K562 (cell line): ENCODE measurements around the gene CBFA2T2. TPM values are rescaled to one million over a fixed set of nuclear protein-coding genes. Genes with fewer than 3 reads are reported as not detected.

ENCODE experiments used
- ATAC-seq: fragments of 200-7000 bp; cut with Tn5 transposase; 3 replicates; pipeline ENCODE4 v1.9.1; 2020; ENCODE audit warnings: moderate library complexity
- BruUV-seq: library from RNA; stranded (reverse); fragments of 400-500 nt; replicated peaks from 2 replicates; lab custom pipeline; 2021; lab: Mats Ljungman, UMichigan
- CTCF ChIA-PET: fragments of 300-600 bp; formaldehyde crosslinking; extraction: SDS; loops from one replicate; lab custom pipeline; 2021; ENCODE audit warnings: low intra/inter-chr PET ratio; lab: Yijun Ruan, JAX
- POLR2A ChIA-PET: fragments of 300-600, 350-650 bp; sonication (Branson Sonifier 250); formaldehyde crosslinking; extraction: SDS; loops from one replicate; lab custom pipeline; 2021; ENCODE audit warnings: antibody characterized with exemption, inconsistent platforms; lab: Yijun Ruan, JAX
- DNase-seq, 4 experiments: peaks; one replicate each; pipeline versions ENCODE4 v3.0.0 to v3.0.0-alpha.2; 2011 to 2018; ENCODE audit warnings: low spot score in 3 of 4, mixed read lengths in 3 of 4; ENCODE audit errors: extremely low read depth in 1 of 4
- FAIRE-seq: peaks from 2 replicates; lab custom pipeline; 2011; peaks lifted over from hg19 to GRCh38; lab: Jason Lieb, UNC
- H2AFZ ChIP-seq: 2 replicates; pipeline ENCODE4 v1.6.0; 2011; ENCODE audit warnings: low read depth, low read length, control low read depth, inconsistent platforms
- H3K27ac ChIP-seq: fragments of 200-600 bp; 3 replicates; pipeline ENCODE4 v1.8.0; 2011; ENCODE audit warnings: low read depth, mild to moderate bottlenecking, control low read depth, inconsistent platforms, low read length, moderate library complexity, mixed read lengths; ENCODE audit errors: extremely low read depth
- H3K27me3 ChIP-seq, 2 experiments: fragments of 300-600 bp in 1 of 2; 2 replicates in 1 of 2; 3 replicates in 1 of 2; pipeline versions ENCODE4 v1.6.0 to v1.8.0; 2011; ENCODE audit warnings: inconsistent platforms in 2 of 2, low read length in 2 of 2, mild to moderate bottlenecking in 1 of 2, mixed read lengths in 1 of 2, moderate library complexity in 1 of 2; ENCODE audit not compliant: control insufficient read depth in 2 of 2, insufficient read depth in 2 of 2
- H3K36me3 ChIP-seq: fragments of 300-600 bp; 3 replicates; pipeline ENCODE4 v1.8.0; 2011; ENCODE audit warnings: mild to moderate bottlenecking, low read length, inconsistent platforms; ENCODE audit not compliant: control insufficient read depth, insufficient read depth
- H3K4me1 ChIP-seq, 2 experiments: fragments of 200-600 bp in 1 of 2; replicated peaks in 1 of 2; 2 replicates in 1 of 2; 3 replicates in 1 of 2; pipeline versions ENCODE4 v1.5.1 to v1.8.0; 2011; ENCODE audit warnings: inconsistent platforms in 2 of 2, low read length in 2 of 2, mild to moderate bottlenecking in 1 of 2, mixed read lengths in 1 of 2, moderate library complexity in 1 of 2; ENCODE audit not compliant: control insufficient read depth in 2 of 2, insufficient read depth in 2 of 2
- H3K4me2 ChIP-seq: 2 replicates; pipeline ENCODE4 v1.6.1; 2011; ENCODE audit warnings: low read length, control low read depth, inconsistent platforms, mixed read lengths; ENCODE audit not compliant: insufficient read depth
- H3K4me3 ChIP-seq: fragments of 200-600 bp; sonication (generic), shearing (Covaris generic); 2 replicates; pipeline ENCODE4 v1.5.1; 2016; ENCODE audit warnings: control low read depth, inconsistent platforms
- H3K79me2 ChIP-seq: fragments of 200-600 bp; 3 replicates; pipeline ENCODE4 v1.8.0; 2011; ENCODE audit warnings: low read length, inconsistent platforms; ENCODE audit not compliant: control insufficient read depth, insufficient read depth
- H3K9ac ChIP-seq, 2 experiments: 2 replicates each; pipeline versions ENCODE4 v1.6.0 to v1.6.1; 2011; ENCODE audit warnings: low read depth in 2 of 2, low read length in 2 of 2, control low read depth in 1 of 2, inconsistent platforms in 1 of 2, mild to moderate bottlenecking in 1 of 2, mixed read lengths in 1 of 2; ENCODE audit not compliant: insufficient read depth in 1 of 2
- H3K9me1 ChIP-seq: one replicate; pipeline ENCODE4 v1.6.0; 2011; ENCODE audit warnings: inconsistent platforms, mild to moderate bottlenecking, low read length, moderate library complexity; ENCODE audit not compliant: control insufficient read depth, insufficient read depth
- H3K9me3 ChIP-seq: replicated peaks from 2 replicates; pipeline ENCODE4 v1.5.1; 2011; ENCODE audit warnings: low read depth, low read length, inconsistent platforms; ENCODE audit not compliant: control insufficient read depth, insufficient read depth
- H4K20me1 ChIP-seq: replicated peaks from 2 replicates; pipeline ENCODE4 v1.6.1; 2011; ENCODE audit warnings: low read length, inconsistent platforms, mixed read lengths; ENCODE audit not compliant: control insufficient read depth, insufficient read depth
- BHLHE40 ChIP-seq: IDR thresholded peaks from 2 replicates; pipeline ENCODE4 v1.6.1; 2011; ENCODE audit warnings: low read length, improper control_type of control experiment
- CEBPG ChIP-seq, 3 experiments: fragments of 200-800 bp in 1 of 3; sonication (Bioruptor generic) in 1 of 3; sonication (generic) in 1 of 3; formaldehyde crosslinking in 1 of 3; IDR thresholded peaks in 2 of 3; conservative IDR thresholded peaks in 1 of 3; 2 replicates each; pipeline versions ENCODE4 v1.6.1 to v1.8.0; 2016 to 2022; ENCODE audit warnings: missing compliant biosample characterization in 2 of 3, missing genetic modification characterization in 2 of 3, mild to moderate bottlenecking in 1 of 3, missing genetic modification reagents in 1 of 3
- MYNN ChIP-seq, 2 experiments: sonication (generic); formaldehyde crosslinking in 1 of 2; IDR thresholded peaks; 2 replicates each; pipeline versions ENCODE4 v1.5.0 to v1.6.1; 2016 to 2020; ENCODE audit warnings: antibody characterized with exemption in 1 of 2, missing genetic modification reagents in 1 of 2
- PTBP1 ChIP-seq: fragments of 200-400 bp; formaldehyde crosslinking; IDR thresholded peaks from 2 replicates; pipeline ENCODE4 v1.6.1; 2017; ENCODE audit warnings: low read depth, low read length
- WGBS: fragments of 100-300 bp; shearing (Covaris generic); methylation state at CpG from one replicate; pipeline ENCODE4 v1.1.6; 2016; ENCODE audit warnings: low coverage, mixed read lengths; ENCODE audit not compliant: insufficient coverage; ENCODE audit errors: missing lambda C conversion rate; 5-methylcytosine and 5-hydroxymethylcytosine counted together
- in situ Hi-C: fragments of 300-500 bp; cut with MboI; formaldehyde crosslinking; loops from 4 replicates; pipeline ENCODE4 v1.15.0; 2018; ENCODE audit warnings: inconsistent platforms, mixed read lengths
- intact Hi-C: fragments of 100-400 bp; cut with micrococcal nuclease; formaldehyde crosslinking; loops from 2 replicates; pipeline ENCODE4 v1.14.2; 2022
- polyA plus RNA-seq, 8 experiments: library from polyadenylated mRNA; depleted of rRNA in 4 of 8; stranded (reverse) in 5 of 8; unstranded in 3 of 8; fragments of >200 nt; fragmentation: Nextera tagmentation in 2 of 8; fragmentation: Illumina TruSeq in 1 of 8; extraction: Ambion mirVana in 2 of 8; extraction: Trizol in 1 of 8; gene quantifications; 2 replicates each; pipeline versions ENCODE4 v1.2.1 to v1.2.3, GENCODE V29; 2011 to 2014; ENCODE audit warnings: inconsistent platforms in 1 of 8, missing spikeins in 1 of 8
- total RNA-seq, 7 experiments: library from RNA; depleted of rRNA in 6 of 7; stranded (reverse); fragments of >200 nt in 6 of 7; fragmentation: Illumina TruSeq in 2 of 7; extraction: Trizol in 2 of 7; gene quantifications; 2 replicates each; pipeline versions ENCODE4 v1.2.1 to v1.2.3, GENCODE V29; 2011 to 2021; ENCODE audit warnings: low replicate concordance in 1 of 7
- TF ChIP-seq, protein P1 (sequence below), 2 experiments: fragments of 450-650 bp in 1 of 2; sonication (generic) in 1 of 2; formaldehyde crosslinking in 1 of 2; IDR thresholded peaks; 2 replicates each; pipeline versions ENCODE4 v1.7.1 to v1.9.0; 2016 to 2022; ENCODE audit warnings: inconsistent platforms in 1 of 2, mild to moderate bottlenecking in 1 of 2, missing genetic modification reagents in 1 of 2
- TF ChIP-seq, protein P2 (sequence below): fragments of 250-450 bp; sonication (Bioruptor Pico); IDR thresholded peaks from 2 replicates; pipeline ENCODE4 v1.8.0; 2022; ENCODE audit warnings: moderate library complexity, mild to moderate bottlenecking, inconsistent platforms

Gene CBFA2T2
- total and polyA plus RNA-seq, 9 of the 15 experiments (the other 6 are each of a cell fraction or from before 2014, with no cell fraction given): 0.27 to 9.6 (median 5.8) TPM

DNA sequence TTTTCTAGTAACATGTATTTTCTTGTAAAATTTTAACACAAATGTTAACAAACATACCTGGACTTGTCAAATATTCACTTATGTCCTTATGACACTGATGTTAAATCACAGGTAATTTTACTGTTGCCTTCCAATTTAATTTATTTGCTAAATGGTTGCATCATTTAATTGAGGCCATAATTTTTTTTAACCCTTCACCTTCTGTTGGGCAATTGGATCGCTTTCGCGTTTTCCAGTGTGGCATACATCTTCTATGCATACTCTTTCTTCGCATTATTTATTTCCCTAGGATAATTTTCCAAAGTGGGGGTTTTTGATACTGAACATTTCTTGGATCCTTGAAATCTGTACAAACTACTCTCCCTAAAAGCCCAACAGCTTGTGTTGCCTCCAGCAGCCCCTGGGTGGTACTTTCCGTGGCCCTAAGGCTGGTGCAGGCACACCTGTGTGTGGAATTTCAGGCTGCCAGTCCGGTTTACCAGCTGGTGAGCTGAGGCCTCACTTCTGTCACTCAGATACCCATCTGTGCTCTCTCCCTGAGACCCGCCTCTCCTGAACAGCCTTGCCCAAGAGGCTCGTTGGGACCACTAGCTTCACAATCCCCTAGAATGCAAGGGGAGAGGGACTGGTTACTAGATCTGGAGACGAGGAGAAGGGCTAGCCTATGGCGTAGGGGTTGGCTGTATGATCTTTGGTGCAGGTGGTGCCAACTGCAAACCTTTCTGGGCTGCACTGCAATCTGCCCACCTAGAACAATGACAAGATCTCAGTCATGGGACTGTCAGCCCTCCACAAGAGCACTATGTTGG lies 161.1 kb downstream of the CBFA2T2 start:
- H3K4me1 ChIP-seq: peaks cover 6 to 29% of the 10 kb centered on the region in 2 experiments; a peak in 3 of 5 replicates
- POLR2A ChIA-PET: interaction anchor here (0.6 to 1.5 kb wide), 2 partner anchors 82 to 300 kb away, joined by 3 to 4 read pairs; no protein-coding TSS in a partner anchor

More for the DNA sequence above, 161.1 kb downstream of the CBFA2T2 start:
- Histone ChIP-seq H3K9me3 (no peaks in the 10 kb centered on the region; the same call in 1 of the 2 replicates), H3K27me3 (no peaks in the 10 kb centered on the region), H3K9ac (no peak overlapping the region; a peak in 1 of 4 replicates), H3K4me3 (no peak overlapping the region), H3K36me3 (no peaks in the 10 kb centered on the region), H3K4me2 (no peak overlapping the region), H3K79me2 (no peaks in the 10 kb centered on the region), H4K20me1 (peaks cover 22% of the 10 kb centered on the region), H2AFZ (no peak overlapping the region), H3K27ac (no peak overlapping the region), H3K9me1 (peaks cover 9% of the 10 kb centered on the region)
- WGBS: 52% methylated on average over 10 of the region's 10 CpGs
- intact Hi-C loops (loop anchor here (5.0 kb wide), 1 partner anchor 249 kb away; the partner anchor contains the start of gene CDK5RAP1), in situ Hi-C loops (loop anchor here (5.0 to 10.0 kb wide), 2 partner anchors 199 to 236 kb away; no protein-coding TSS in a partner anchor)
- TF ChIP-seq BHLHE40 (no peak), CEBPG (CRISPR knock-in tag; IDR thresholded peaks at IDR 0.05) (no peak), CEBPG (tag; conservative IDR thresholded peaks at IDR 0.05 in 1 of 2, IDR thresholded peaks at IDR 0.05 in 1 of 2) (peak; percentile 45 to 53), MYNN (IDR thresholded peaks at IDR 0.05) (peak; percentile 18; the same call in 1 of the 2 replicates), MYNN (CRISPR knock-in tag; IDR thresholded peaks at IDR 0.05) (no peak), PTBP1 (no peak)
- TF ChIP-seq, protein P1, sequence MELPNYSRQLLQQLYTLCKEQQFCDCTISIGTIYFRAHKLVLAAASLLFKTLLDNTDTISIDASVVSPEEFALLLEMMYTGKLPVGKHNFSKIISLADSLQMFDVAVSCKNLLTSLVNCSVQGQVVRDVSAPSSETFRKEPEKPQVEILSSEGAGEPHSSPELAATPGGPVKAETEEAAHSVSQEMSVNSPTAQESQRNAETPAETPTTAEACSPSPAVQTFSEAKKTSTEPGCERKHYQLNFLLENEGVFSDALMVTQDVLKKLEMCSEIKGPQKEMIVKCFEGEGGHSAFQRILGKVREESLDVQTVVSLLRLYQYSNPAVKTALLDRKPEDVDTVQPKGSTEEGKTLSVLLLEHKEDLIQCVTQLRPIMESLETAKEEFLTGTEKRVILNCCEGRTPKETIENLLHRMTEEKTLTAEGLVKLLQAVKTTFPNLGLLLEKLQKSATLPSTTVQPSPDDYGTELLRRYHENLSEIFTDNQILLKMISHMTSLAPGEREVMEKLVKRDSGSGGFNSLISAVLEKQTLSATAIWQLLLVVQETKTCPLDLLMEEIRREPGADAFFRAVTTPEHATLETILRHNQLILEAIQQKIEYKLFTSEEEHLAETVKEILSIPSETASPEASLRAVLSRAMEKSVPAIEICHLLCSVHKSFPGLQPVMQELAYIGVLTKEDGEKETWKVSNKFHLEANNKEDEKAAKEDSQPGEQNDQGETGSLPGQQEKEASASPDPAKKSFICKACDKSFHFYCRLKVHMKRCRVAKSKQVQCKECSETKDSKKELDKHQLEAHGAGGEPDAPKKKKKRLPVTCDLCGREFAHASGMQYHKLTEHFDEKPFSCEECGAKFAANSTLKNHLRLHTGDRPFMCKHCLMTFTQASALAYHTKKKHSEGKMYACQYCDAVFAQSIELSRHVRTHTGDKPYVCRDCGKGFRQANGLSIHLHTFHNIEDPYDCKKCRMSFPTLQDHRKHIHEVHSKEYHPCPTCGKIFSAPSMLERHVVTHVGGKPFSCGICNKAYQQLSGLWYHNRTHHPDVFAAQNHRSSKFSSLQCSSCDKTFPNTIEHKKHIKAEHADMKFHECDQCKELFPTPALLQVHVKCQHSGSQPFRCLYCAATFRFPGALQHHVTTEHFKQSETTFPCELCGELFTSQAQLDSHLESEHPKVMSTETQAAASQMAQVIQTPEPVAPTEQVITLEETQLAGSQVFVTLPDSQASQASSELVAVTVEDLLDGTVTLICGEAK (IDR thresholded peaks at IDR 0.05): no peak
- TF ChIP-seq, protein P1 (CRISPR knock-in tag; IDR thresholded peaks at IDR 0.05): 0 out of 2 replicates have a peak, but pooled peaks have one; percentile 14
- TF ChIP-seq, protein P2, sequence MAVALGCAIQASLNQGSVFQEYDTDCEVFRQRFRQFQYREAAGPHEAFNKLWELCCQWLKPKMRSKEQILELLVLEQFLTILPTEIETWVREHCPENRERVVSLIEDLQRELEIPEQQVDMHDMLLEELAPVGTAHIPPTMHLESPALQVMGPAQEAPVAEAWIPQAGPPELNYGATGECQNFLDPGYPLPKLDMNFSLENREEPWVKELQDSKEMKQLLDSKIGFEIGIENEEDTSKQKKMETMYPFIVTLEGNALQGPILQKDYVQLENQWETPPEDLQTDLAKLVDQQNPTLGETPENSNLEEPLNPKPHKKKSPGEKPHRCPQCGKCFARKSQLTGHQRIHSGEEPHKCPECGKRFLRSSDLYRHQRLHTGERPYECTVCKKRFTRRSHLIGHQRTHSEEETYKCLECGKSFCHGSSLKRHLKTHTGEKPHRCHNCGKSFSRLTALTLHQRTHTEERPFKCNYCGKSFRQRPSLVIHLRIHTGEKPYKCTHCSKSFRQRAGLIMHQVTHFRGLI: no peak
- CTCF ChIA-PET: no interaction called here
- FAIRE-seq: no peak
- no peak for DNase-seq
- no peak for ATAC-seq
- no TSS peak for BruUV-seq
